Measurements from ENCODE around the gene GAB4. TPM values are rescaled to one million over a fixed set of nuclear protein-coding genes. Genes with fewer than 3 reads are reported as not detected.
A peak's percentile ranks its signal among the peaks of the same experiment; 100 is the strongest.

GAB4 gene
- total RNA-seq, 2 experiments from 2014 or later, result not detected

- Mint-ChIP-seq H3K9me3 (ENCODE audit: insufficient read depth) (no peaks in the 10 kb centered on the region), H3K27me3 (ENCODE audit: low read depth) (peaks cover 16% of the 10 kb centered on the region), H3K36me3 (ENCODE audit: low read depth) (no peaks in the 10 kb centered on the region), H3K4me1 (ENCODE audit: low read depth) (peaks cover 8% of the 10 kb centered on the region), H3K4me3 (no peak overlapping the region), H3K27ac (no peak overlapping the region)
- ATAC-seq (no peak), DNase-seq (no peak)
- ChIA-PET POLR2A (no interaction called here), CTCF (no interaction called here)
These were observed 34.3 kb downstream of the GAB4 start for GRCh38 chr22:16973591-16974297.

GRCh38 chr22:16972311-16972710, 35.7 kb downstream of the GAB4 start:
- peaks cover 8% of the 10 kb centered on the region for H3K4me1 Mint-ChIP-seq (ENCODE audit: low read depth)
- H3K27me3 Mint-ChIP-seq (ENCODE audit: low read depth), result peaks cover 12% of the 10 kb centered on the region
- no peak overlapping the region for H3K4me3 Mint-ChIP-seq
- DNase-seq (no peak), ATAC-seq (no peak)
- ChIA-PET CTCF (no interaction called here), POLR2A (no interaction called here)
- H3K36me3 Mint-ChIP-seq (ENCODE audit: low read depth), result no peaks in the 10 kb centered on the region
- H3K27ac Mint-ChIP-seq, result no peak overlapping the region
- no peaks in the 10 kb centered on the region for H3K9me3 Mint-ChIP-seq (ENCODE audit: insufficient read depth)

DNA sequence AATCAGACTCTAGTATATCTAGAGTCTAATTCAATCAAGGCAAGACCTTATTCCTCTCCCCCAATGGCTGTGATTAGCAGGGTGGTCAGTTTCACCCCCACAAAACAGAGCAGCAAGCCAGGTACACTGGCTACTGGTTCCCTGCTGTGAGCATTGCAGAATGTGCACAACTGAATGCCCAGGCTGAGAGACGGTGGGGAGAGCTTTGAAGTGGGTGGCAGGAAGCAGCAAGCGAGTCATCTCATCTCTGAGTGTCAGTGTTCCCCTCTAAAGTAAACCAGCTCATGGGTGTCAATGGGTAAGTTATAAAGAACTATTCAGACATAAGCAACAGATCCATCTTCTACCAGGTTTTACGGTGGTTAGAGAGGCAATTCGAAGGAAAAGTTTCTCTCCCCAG, 37.6 kb downstream of the GAB4 start:
- H3K27me3 Mint-ChIP-seq (ENCODE audit: low read depth), result peaks cover 3% of the 10 kb centered on the region
- H3K4me3 Mint-ChIP-seq, result no peak overlapping the region
- DNase-seq (peak; percentile 43), ATAC-seq (peak; percentile 76)
- H3K4me1 Mint-ChIP-seq (ENCODE audit: low read depth), result peaks cover 8% of the 10 kb centered on the region
- H3K36me3 Mint-ChIP-seq (ENCODE audit: low read depth), result no peaks in the 10 kb centered on the region
- no peak overlapping the region for H3K27ac Mint-ChIP-seq
- no peaks in the 10 kb centered on the region for H3K9me3 Mint-ChIP-seq (ENCODE audit: insufficient read depth)
- ChIA-PET CTCF (no interaction called here), POLR2A (no interaction called here)

- no peak for DNase-seq
- peaks cover 8% of the 10 kb centered on the region for H3K4me1 Mint-ChIP-seq (ENCODE audit: low read depth)
- ChIA-PET CTCF (no interaction called here), POLR2A (no interaction called here)
- no peaks in the 10 kb centered on the region for H3K9me3 Mint-ChIP-seq (ENCODE audit: insufficient read depth)
- no peak overlapping the region for H3K4me3 Mint-ChIP-seq
- no peak overlapping the region for H3K27ac Mint-ChIP-seq
- H3K27me3 Mint-ChIP-seq (ENCODE audit: low read depth), result peaks cover 3% of the 10 kb centered on the region
- ATAC-seq, result no peak
- H3K36me3 Mint-ChIP-seq (ENCODE audit: low read depth), result no peaks in the 10 kb centered on the region
These were observed 38.3 kb downstream of the GAB4 start for GRCh38 chr22:16969508-16970327.

DNA sequence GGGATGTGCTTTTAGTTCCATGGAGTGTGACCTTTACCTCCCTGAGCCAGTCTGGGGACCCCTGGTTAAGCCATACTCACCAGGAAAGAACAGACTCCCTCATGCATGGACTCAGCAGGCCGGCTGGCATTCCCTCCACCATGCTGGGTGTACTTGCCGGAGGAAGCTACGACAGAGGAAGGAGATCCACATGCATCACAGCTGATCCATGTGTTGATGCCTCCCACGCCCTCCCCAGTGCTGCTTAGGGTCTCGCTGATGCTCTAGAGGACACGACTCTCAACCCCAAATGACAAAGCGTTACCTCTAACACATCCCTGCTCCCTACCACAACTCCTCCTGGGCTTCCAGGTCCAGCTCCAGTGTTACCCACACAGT, 39.8 kb downstream of the GAB4 start:
- no peaks in the 10 kb centered on the region for H3K9me3 Mint-ChIP-seq (ENCODE audit: insufficient read depth)
- H3K36me3 Mint-ChIP-seq (ENCODE audit: low read depth), result no peaks in the 10 kb centered on the region
- no peak overlapping the region for H3K4me3 Mint-ChIP-seq
- no peaks in the 10 kb centered on the region for H3K27me3 Mint-ChIP-seq (ENCODE audit: low read depth)
- DNase-seq, result no peak
- ChIA-PET CTCF (no interaction called here), POLR2A (no interaction called here)
- peaks cover 8% of the 10 kb centered on the region for H3K4me1 Mint-ChIP-seq (ENCODE audit: low read depth)
- no peak for ATAC-seq
- H3K27ac Mint-ChIP-seq, result no peak overlapping the region

DNA sequence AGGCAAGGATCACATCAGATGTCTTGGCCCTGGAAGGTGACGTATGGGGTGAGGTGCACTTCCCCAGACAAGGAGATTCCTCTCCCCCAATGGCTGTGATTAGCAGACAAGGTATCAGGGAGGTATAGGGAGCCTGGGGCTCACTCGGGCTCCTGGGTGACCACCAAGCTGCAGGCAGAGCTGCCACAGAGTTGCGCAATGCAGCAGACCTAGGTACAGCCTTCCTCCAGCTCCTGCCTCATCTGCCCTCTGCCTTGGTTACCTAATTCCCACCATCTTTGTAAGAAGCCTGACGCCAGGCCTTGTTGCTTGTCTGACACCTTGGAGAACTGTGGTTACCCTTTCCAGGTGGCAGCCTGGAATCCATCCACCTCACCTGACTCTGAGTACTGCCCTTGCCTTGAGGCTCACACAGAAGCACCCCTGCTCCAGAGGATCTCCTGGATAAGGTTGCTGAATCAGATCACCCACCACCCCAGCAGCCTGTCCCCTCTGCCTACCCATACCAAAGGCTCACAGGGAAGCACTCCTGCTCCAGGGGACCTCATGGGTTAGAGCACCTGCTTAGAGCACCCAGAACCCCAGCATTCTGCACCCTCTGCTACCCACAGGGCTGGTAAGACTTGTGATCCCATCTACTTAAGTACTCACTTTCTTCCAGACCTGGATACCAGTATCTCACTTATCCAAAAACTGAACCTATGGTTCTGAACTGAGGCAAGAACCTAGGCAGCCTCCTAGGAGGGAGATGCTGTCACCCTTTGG, 40.4 kb downstream of the GAB4 start:
- ChIA-PET CTCF (no interaction called here), POLR2A (no interaction called here)
- Mint-ChIP-seq H3K27ac (no peak overlapping the region), H3K36me3 (ENCODE audit: low read depth) (no peaks in the 10 kb centered on the region), H3K9me3 (ENCODE audit: insufficient read depth) (no peaks in the 10 kb centered on the region), H3K4me3 (no peak overlapping the region), H3K27me3 (ENCODE audit: low read depth) (no peaks in the 10 kb centered on the region), H3K4me1 (ENCODE audit: low read depth) (peaks cover 8% of the 10 kb centered on the region)
- DNase-seq (no peak), ATAC-seq (no peak)

DNA sequence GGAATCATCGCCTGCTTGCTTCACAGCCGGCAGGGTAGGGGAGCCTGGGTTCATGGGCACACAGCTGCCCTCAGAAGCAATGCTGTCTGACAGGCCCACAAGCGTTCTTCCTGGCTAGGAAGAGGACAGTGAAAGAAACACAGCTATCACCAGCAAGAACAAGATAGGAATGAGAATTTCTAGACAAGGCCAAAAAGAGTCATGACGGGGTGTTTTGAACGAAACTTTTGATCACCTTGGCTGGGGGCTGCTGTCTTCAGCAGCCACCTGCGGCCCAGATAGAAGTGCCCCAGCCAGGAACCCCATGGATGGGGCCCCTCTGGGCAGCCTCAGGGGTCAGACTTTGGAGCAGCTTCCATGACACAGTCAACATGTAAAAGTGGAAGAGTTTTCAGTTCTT, 41.8 kb downstream of the GAB4 start:
- ATAC-seq (no peak), DNase-seq (no peak)
- Mint-ChIP-seq H3K27me3 (ENCODE audit: low read depth) (no peaks in the 10 kb centered on the region), H3K9me3 (ENCODE audit: insufficient read depth) (no peaks in the 10 kb centered on the region), H3K36me3 (ENCODE audit: low read depth) (no peaks in the 10 kb centered on the region), H3K4me3 (no peak overlapping the region), H3K27ac (no peak overlapping the region), H3K4me1 (ENCODE audit: low read depth) (peaks cover 8% of the 10 kb centered on the region)
- ChIA-PET POLR2A (no interaction called here), CTCF (no interaction called here)

- CTCF ChIA-PET, result no interaction called here
These were observed 42.5 kb downstream of the GAB4 start for GRCh38 chr22:16965560-16965959.

DNA sequence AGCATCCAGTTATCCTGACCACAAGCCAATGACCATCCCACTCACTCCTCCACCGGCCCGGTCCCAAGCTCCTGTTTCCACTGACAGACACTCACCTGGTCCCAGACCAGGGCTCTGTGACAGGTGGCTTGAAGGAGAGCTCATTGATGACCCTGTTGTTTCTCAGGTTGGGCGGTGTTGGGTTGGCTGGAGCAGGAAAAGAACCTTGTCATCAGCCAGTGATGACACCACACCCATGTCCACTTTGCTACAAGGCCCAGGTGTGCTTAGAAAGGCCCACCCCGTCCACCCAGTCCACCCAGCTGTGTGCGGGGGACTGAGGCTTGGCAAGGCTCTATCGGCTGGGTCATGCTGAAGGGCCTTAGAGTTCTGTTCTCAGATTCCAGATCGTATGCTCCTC, 42.9 kb downstream of the GAB4 start:
- Mint-ChIP-seq H3K27me3 (ENCODE audit: low read depth) (no peaks in the 10 kb centered on the region), H3K36me3 (ENCODE audit: low read depth) (no peaks in the 10 kb centered on the region), H3K4me1 (ENCODE audit: low read depth) (peaks cover 2% of the 10 kb centered on the region), H3K27ac (no peak overlapping the region), H3K4me3 (no peak overlapping the region), H3K9me3 (ENCODE audit: insufficient read depth) (no peaks in the 10 kb centered on the region)
- POLR2A ChIA-PET, result no interaction called here
- CTCF ChIA-PET, result no interaction called here
- no peak for DNase-seq
- no peak for ATAC-seq

More at GRCh38 chr22:16965560-16965959, 42.5 kb downstream of the GAB4 start:
- Mint-ChIP-seq H3K36me3 (ENCODE audit: low read depth) (no peaks in the 10 kb centered on the region), H3K4me1 (ENCODE audit: low read depth) (peaks cover 6% of the 10 kb centered on the region), H3K27me3 (ENCODE audit: low read depth) (no peaks in the 10 kb centered on the region), H3K27ac (no peak overlapping the region), H3K4me3 (no peak overlapping the region), H3K9me3 (ENCODE audit: insufficient read depth) (no peaks in the 10 kb centered on the region)
- POLR2A ChIA-PET, result no interaction called here
- ATAC-seq, result no peak
- no peak for DNase-seq

- DNase-seq (no peak), ATAC-seq (no peak)
- Mint-ChIP-seq H3K9me3 (ENCODE audit: insufficient read depth) (no peaks in the 10 kb centered on the region), H3K27ac (peak overlapping the region; percentile 12), H3K36me3 (ENCODE audit: low read depth) (no peaks in the 10 kb centered on the region), H3K4me3 (no peak overlapping the region), H3K4me1 (ENCODE audit: low read depth) (no peaks in the 10 kb centered on the region), H3K27me3 (ENCODE audit: low read depth) (no peaks in the 10 kb centered on the region)
- CTCF ChIA-PET, result no interaction called here
- POLR2A ChIA-PET, result no interaction called here
These were observed 43.7 kb downstream of the GAB4 start for GRCh38 chr22:16964366-16964765.

- no peaks in the 10 kb centered on the region for H3K36me3 Mint-ChIP-seq (ENCODE audit: low read depth)
- ChIA-PET POLR2A (no interaction called here), CTCF (interaction anchor here (1.0 kb wide), 1 partner anchor 45 kb away, joined by 3 read pairs; no protein-coding TSS in a partner anchor)
- no peaks in the 10 kb centered on the region for H3K27me3 Mint-ChIP-seq (ENCODE audit: low read depth)
- H3K4me1 Mint-ChIP-seq (ENCODE audit: low read depth), result no peaks in the 10 kb centered on the region
- no peak for ATAC-seq
- no peak for DNase-seq
- no peak overlapping the region for H3K4me3 Mint-ChIP-seq
- H3K9me3 Mint-ChIP-seq (ENCODE audit: insufficient read depth), result no peaks in the 10 kb centered on the region
- no peak overlapping the region for H3K27ac Mint-ChIP-seq
These were observed 44.7 kb downstream of the GAB4 start for GRCh38 chr22:16963189-16963945.

GRCh38 chr22:16962501-16962900, 45.5 kb downstream of the GAB4 start:
- H3K36me3 Mint-ChIP-seq (ENCODE audit: low read depth), result no peaks in the 10 kb centered on the region
- ChIA-PET POLR2A (no interaction called here), CTCF (no interaction called here)
- no peaks in the 10 kb centered on the region for H3K4me1 Mint-ChIP-seq (ENCODE audit: low read depth)
- ATAC-seq, result no peak
- no peak overlapping the region for H3K27ac Mint-ChIP-seq
- no peak overlapping the region for H3K4me3 Mint-ChIP-seq
- no peak for DNase-seq
- H3K9me3 Mint-ChIP-seq (ENCODE audit: insufficient read depth), result no peaks in the 10 kb centered on the region
- no peaks in the 10 kb centered on the region for H3K27me3 Mint-ChIP-seq (ENCODE audit: low read depth)
